WTC11 (cell line): ENCODE measurements around the gene GBP1. TPM values are rescaled to one million over a fixed set of nuclear protein-coding genes. Genes with fewer than 3 reads are reported as not detected.

Experiments
- ATAC-seq: fragments of 200-7000 bp; cut with Tn5 transposase; 2 replicates; pipeline ENCODE4 v1.10.0; 2021; ENCODE audit warnings: mild to moderate bottlenecking, moderate library complexity
- CTCF ChIA-PET: fragments of 300-600 bp; sonication (Branson Sonifier 250); formaldehyde crosslinking; loops from one replicate; lab custom pipeline; 2021; ENCODE audit warnings: antibody characterized with exemption; lab: Charles Lee
- POLR2A ChIA-PET: fragments of 350-600 bp; sonication (Branson Sonifier 250); formaldehyde crosslinking; loops from one replicate; lab custom pipeline; 2021; ENCODE audit warnings: antibody characterized with exemption; lab: Charles Lee
- DNase-seq: peaks from one replicate; pipeline ENCODE4 v3.0.0; 2021; ENCODE audit warnings: low spot score
- H3K27ac Mint-ChIP-seq: 2 replicates; pipeline ENCODE4 v1.8.0; 2021; ENCODE audit warnings: mixed read lengths
- H3K27me3 Mint-ChIP-seq: 2 replicates; pipeline ENCODE4 v1.8.0; 2021; ENCODE audit warnings: low read depth, mild to moderate bottlenecking, moderate library complexity, mixed read lengths
- H3K36me3 Mint-ChIP-seq: 2 replicates; pipeline ENCODE4 v1.8.0; 2021; ENCODE audit warnings: mixed read lengths
- H3K4me1 Mint-ChIP-seq: 2 replicates; pipeline ENCODE4 v1.8.0; 2022; ENCODE audit warnings: mixed read lengths
- H3K4me3 Mint-ChIP-seq: 2 replicates; pipeline ENCODE4 v1.8.0; 2021; ENCODE audit warnings: mild to moderate bottlenecking, moderate library complexity, mixed read lengths
- H3K9me3 Mint-ChIP-seq: 2 replicates; pipeline ENCODE4 v1.8.0; 2021; ENCODE audit warnings: mixed read lengths
- AFF4 ChIP-seq: sonication (generic); formaldehyde crosslinking; IDR thresholded peaks from 2 replicates; pipeline ENCODE4 v1.8.1; 2023; ENCODE audit warnings: mild to moderate bottlenecking, missing genetic modification reagents, borderline replicate concordance
- ATF1 ChIP-seq: sonication (generic); formaldehyde crosslinking; IDR thresholded peaks from 2 replicates; pipeline ENCODE4 v1.8.1; 2023; ENCODE audit warnings: mild to moderate bottlenecking, moderate library complexity, missing genetic modification reagents
- ATF6 ChIP-seq: sonication (generic); formaldehyde crosslinking; IDR thresholded peaks from 2 replicates; pipeline ENCODE4 v1.8.1; 2023; ENCODE audit warnings: mild to moderate bottlenecking, missing genetic modification reagents
- CDX4 ChIP-seq: fragments of 250-450 bp; sonication (Bioruptor Pico); IDR thresholded peaks from 2 replicates; pipeline ENCODE4 v1.9.0; 2021; ENCODE audit warnings: moderate library complexity, mild to moderate bottlenecking, inconsistent platforms, borderline replicate concordance
- CREM ChIP-seq: sonication (generic); formaldehyde crosslinking; IDR thresholded peaks from 2 replicates; pipeline ENCODE4 v1.8.1; 2022; ENCODE audit warnings: mild to moderate bottlenecking, missing genetic modification reagents, moderate library complexity
- CTCF ChIP-seq: fragments of 200-600 bp; IDR thresholded peaks from 2 replicates; pipeline ENCODE4 v1.8.0; 2022; ENCODE audit warnings: antibody characterized with exemption
- EMX1 ChIP-seq: fragments of 250-450 bp; sonication (Bioruptor Pico); IDR thresholded peaks from 2 replicates; pipeline ENCODE4 v1.8.0; 2021; ENCODE audit warnings: mild to moderate bottlenecking
- ESRRA ChIP-seq: sonication (generic); formaldehyde crosslinking; IDR thresholded peaks from 2 replicates; pipeline ENCODE4 v1.8.1; 2022; ENCODE audit warnings: mild to moderate bottlenecking, missing genetic modification reagents, borderline replicate concordance
- GRHL2 ChIP-seq: fragments of 250-450 bp; sonication (Bioruptor Pico); IDR thresholded peaks from 2 replicates; pipeline ENCODE4 v1.8.0; 2022; ENCODE audit warnings: mild to moderate bottlenecking, moderate library complexity; ENCODE audit not compliant: insufficient replicate concordance, severe bottlenecking
- HMGA2 ChIP-seq: fragments of 250-450 bp; sonication (Bioruptor Pico); IDR thresholded peaks from 2 replicates; pipeline ENCODE4 v1.4.0; 2021; ENCODE audit warnings: mild to moderate bottlenecking, moderate library complexity
- HMGXB4 ChIP-seq: sonication (generic); formaldehyde crosslinking; IDR thresholded peaks from 2 replicates; pipeline ENCODE4 v1.8.1; 2023; ENCODE audit warnings: mild to moderate bottlenecking, moderate library complexity, missing genetic modification reagents
- IRF1 ChIP-seq: sonication (generic); formaldehyde crosslinking; IDR thresholded peaks from 2 replicates; pipeline ENCODE4 v1.8.0; 2023; ENCODE audit warnings: missing genetic modification reagents
- MLX ChIP-seq: sonication (generic); formaldehyde crosslinking; IDR thresholded peaks from 2 replicates; pipeline ENCODE4 v1.8.1; 2023; ENCODE audit warnings: mild to moderate bottlenecking, missing genetic modification reagents, moderate library complexity
- NR1H2 ChIP-seq: sonication (generic); formaldehyde crosslinking; IDR thresholded peaks from 2 replicates; pipeline ENCODE4 v1.9.0; 2021; ENCODE audit warnings: mild to moderate bottlenecking, moderate library complexity, missing genetic modification reagents
- PRDM15 ChIP-seq: sonication (generic); formaldehyde crosslinking; IDR thresholded peaks from 2 replicates; pipeline ENCODE4 v1.8.0; 2022; ENCODE audit warnings: missing genetic modification reagents
- TP53 ChIP-seq: sonication (generic); formaldehyde crosslinking; IDR thresholded peaks from 2 replicates; pipeline ENCODE4 v1.8.1; 2023; ENCODE audit warnings: mild to moderate bottlenecking, missing genetic modification reagents
- ZNF396 ChIP-seq: fragments of 250-450 bp; sonication (Bioruptor Pico); IDR thresholded peaks from 2 replicates; pipeline ENCODE4 v1.8.0; 2021; ENCODE audit warnings: mild to moderate bottlenecking, moderate library complexity, borderline replicate concordance
- ZNF425 ChIP-seq: fragments of 250-450 bp; sonication (Bioruptor Pico); conservative IDR thresholded peaks from 2 replicates; pipeline ENCODE4 v1.9.0; 2021; ENCODE audit warnings: mild to moderate bottlenecking
- total RNA-seq: library from RNA; stranded (reverse); gene quantifications from 3 replicates; pipeline ENCODE4 v1.2.3, GENCODE V29; 2021

GBP1 gene
- total RNA-seq, 1 experiment from 2014 or later, result 0.20 TPM

GRCh38 chr1:89064632-89065031, 376 bp downstream of the GBP1 start:
- Mint-ChIP-seq H3K27me3 (no peaks in the 10 kb centered on the region), H3K27ac (no peak overlapping the region), H3K9me3 (no peaks in the 10 kb centered on the region), H3K4me3 (no peak overlapping the region), H3K4me1 (no peaks in the 10 kb centered on the region), H3K36me3 (no peaks in the 10 kb centered on the region)
- DNase-seq, result no peak
- ATAC-seq, result no peak
- ChIA-PET POLR2A (no interaction called here), CTCF (no interaction called here)
- TF ChIP-seq ATF1 (CRISPR knock-in tag) (no peak), HMGA2 (CRISPR knock-in tag) (no peak), ATF6 (CRISPR knock-in tag) (no peak), CTCF (no peak), CDX4 (no peak), IRF1 (CRISPR knock-in tag) (no peak), HMGXB4 (no peak), NR1H2 (CRISPR knock-in tag) (no peak), AFF4 (CRISPR knock-in tag) (no peak), GRHL2 (CRISPR knock-in tag) (no peak), ZNF396 (CRISPR knock-in tag) (no peak), ESRRA (no peak), EMX1 (CRISPR knock-in tag) (no peak)

- POLR2A ChIA-PET, result no interaction called here
- no peak overlapping the region for H3K27ac Mint-ChIP-seq
- CTCF ChIA-PET, result interaction anchor here (1.6 kb wide), 1 partner anchor 23 kb away, joined by 4 read pairs; no protein-coding TSS in a partner anchor
- H3K4me3 Mint-ChIP-seq, result no peak overlapping the region
- H3K9me3 Mint-ChIP-seq, result no peaks in the 10 kb centered on the region
- no peaks in the 10 kb centered on the region for H3K27me3 Mint-ChIP-seq
- ATAC-seq, result no peak
- no peak for DNase-seq
- no peaks in the 10 kb centered on the region for H3K36me3 Mint-ChIP-seq
- H3K4me1 Mint-ChIP-seq, result no peaks in the 10 kb centered on the region
- TF ChIP-seq MLX (CRISPR knock-in tag) (no peak), ZNF425 (CRISPR knock-in tag) (no peak), PRDM15 (CRISPR knock-in tag) (no peak), TP53 (no peak), CREM (no peak)
These were observed 1.9 kb downstream of the GBP1 start for GRCh38 chr1:89063094-89063493.
